T1000 (cell line): ENCODE measurements around the gene NOS1AP.
"Not testable (repeated sequence)": the region's sequence is repeated elsewhere in the genome, so short reads cannot be mapped to it uniquely, and the experiment has no call there.

ENCODE experiments used
- DNase-seq: peaks from one replicate; lab custom pipeline; 2025; ENCODE audit warnings: mixed read lengths; lab: John Stamatoyannopoulos, UW

NOS1AP gene

DNA sequence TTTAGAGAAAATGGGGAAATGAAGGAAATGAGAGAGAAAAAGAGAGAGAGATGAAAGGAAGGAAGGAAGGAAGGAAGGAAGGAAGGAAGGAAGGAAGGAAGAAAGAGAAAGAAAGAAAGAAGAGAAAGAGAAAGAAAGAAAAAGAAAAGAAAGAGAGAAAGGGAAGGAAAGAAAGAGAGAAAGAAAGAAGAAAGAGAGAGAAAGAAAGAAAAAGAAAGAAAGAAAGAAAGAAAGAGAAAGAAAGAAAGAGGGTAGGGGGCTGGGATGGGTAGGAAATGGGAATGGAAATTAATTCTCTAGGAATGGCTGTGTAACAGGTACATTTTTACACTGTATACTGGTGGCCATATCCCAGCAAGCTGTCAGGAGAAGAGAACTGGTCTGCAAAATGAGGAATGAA is 346.7 kb downstream of the NOS1AP start:
- DNase-seq = no peak

DNA sequence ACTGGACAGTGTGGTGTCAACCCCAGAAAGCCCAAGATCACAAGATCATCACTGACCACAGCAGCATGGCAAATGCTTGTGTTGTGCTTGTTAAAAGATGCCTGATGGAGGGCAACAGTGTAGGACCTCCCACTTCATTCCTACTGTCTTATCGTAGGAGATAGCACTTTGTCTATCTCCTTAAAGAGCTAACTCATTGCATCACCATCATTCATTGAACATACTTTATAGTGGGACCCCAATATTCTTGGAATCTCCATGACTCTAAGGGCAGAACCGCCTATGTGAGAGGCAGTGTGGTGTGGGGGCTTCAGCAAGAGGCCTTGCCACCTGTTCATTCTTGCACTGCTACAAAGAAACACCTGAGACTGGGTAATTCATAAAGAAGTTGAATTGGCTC is 347.4 kb downstream of the NOS1AP start:
- DNase-seq = no peak

DNA sequence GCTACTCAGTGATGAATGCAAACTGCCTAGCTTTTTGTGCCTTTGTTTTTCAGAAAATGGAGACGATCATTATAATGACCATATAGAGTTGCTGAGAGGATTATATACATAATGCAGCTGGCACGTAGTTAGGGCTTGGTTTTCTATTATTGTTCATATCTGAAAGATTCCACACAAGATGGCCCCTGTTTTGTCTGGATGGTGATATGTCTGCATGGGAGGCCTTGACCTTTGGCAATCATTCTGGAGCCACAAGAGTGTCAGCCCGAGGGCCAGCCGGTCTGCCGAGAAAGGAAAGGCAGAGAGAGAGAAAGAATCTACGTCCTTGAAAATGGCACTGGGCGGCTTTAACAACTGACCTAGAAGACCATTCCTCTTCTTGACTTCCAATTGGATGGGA is 348.2 kb downstream of the NOS1AP start:
- no peak for DNase-seq

DNA sequence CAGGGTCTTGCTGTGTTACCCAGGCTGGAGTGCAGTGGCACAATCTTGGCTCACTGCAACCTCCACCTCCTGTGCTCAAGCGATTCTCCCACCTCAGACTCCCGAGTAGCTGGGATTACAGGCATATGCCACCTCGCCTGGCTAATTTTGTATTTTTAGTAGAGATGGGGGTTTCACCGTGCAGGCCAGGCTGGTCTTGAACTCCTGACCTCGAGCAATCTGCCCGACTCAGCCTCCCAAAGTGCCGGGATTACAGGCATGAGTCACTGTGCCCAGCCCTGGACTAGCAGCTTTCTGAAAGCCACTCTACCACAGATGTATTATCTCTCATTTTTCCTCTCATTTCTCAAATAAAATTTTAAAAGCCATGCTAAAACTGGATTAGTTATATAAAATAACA is 349.1 kb downstream of the NOS1AP start:
- not testable (repeated sequence) for DNase-seq

DNA sequence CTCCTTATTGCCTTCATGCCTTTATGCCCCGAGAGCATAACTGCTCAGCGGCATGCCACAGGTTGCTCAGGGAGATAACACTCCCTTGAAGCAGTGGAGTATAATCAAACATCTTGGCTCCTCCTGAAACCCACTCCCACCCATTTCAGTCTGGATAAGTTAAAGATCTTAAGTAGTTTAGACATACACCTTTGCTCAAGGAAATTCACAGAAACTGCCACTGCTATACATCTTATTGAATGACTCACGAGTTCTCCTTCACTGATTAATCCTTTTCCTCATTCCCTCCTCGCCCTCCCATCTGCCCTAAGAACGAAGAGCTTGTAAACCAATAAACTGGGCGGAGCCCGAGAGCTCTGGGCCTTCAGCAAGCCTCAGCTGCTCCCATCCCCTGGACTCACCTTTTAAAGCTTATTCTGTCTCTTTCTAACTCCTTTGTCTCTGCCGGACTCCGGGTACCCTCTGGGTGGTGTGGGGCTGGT is 350.0 kb downstream of the NOS1AP start:
- not testable (repeated sequence) for DNase-seq
